ENCODE measurements around the gene MIDN.

MIDN gene

DNA sequence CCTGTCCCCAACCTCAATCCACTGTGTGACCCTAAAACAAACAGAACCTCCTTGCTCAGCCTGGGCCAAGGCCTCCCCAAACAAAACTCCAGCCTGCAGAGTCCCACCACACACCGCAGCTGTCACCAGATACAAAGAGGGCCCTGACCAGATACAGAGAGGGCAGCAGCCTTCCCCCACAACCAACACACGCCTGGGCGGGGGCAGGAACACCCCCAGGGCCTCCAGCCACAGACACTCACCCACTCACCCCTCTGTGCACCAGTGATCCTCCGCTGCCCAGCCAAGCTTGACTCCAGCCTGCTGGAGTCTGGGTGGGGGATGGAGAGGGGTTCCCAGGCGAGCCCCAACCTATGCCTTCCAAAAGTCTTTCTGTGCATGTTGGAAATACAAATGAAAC is 14.8 kb downstream of the MIDN start:
- no peak overlapping the region for H3K4me3 ChIP-seq (ENCODE audit: insufficient read length, low read depth)

DNA sequence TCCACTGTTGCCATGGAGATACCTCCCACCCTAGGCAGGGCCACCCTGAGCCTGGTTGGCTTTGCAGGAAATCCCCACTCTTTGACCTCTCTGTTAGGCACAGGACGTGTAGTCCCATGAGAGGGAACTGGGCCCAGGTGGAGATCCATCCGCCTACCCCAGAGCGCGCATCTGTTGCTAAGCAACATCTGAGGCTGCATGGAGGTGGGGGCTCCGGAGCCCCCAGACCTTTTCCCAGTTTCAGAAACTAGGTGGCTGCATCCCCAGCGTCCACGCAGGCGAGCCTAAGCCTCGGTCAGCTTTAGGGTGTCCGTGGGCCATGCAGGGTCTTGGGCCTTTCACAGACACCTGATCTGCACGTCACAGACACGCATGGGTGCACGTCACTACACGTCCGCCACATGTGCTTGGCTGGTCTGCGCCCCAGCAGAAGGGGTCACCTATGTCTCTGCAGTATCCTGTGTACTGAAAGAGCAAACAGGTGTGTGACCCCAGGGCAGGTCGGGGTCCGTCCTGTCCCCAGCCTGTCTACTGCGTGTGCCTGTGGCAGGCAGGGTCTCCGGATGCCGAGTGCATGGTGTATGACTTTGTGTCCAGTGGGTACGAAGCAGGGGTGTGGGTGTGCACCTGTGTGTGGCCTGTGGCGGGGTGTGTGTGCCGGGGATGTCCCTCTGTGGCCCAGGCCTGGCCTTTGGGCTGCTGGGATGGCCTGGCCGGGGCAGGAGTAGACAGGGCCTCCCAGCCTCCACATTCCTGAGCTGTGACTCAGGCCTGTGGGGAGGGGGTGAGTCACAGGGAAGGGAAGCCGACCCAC is 16.6 kb downstream of the MIDN start:
- H3K9ac ChIP-seq (ENCODE audit: insufficient read length, low read depth) = peak overlapping the region; percentile 70
- H3K4me3 ChIP-seq (ENCODE audit: insufficient read length, low read depth) = no peak overlapping the region

More for the DNA sequence above, 14.8 kb downstream of the MIDN start:
- DNase-seq (ENCODE audit: low read depth, low spot score) = no peak
- Histone ChIP-seq H3K27me3 (ENCODE audit: insufficient read depth, insufficient read length) (peaks cover 11% of the 10 kb centered on the region), H3K9me3 (ENCODE audit: insufficient read depth, low read length) (no peaks in the 10 kb centered on the region), H3K9ac (ENCODE audit: insufficient read length, low read depth) (peak overlapping the region; percentile 96), H3K36me3 (ENCODE audit: insufficient read depth, insufficient read length, low read length) (peaks cover 16% of the 10 kb centered on the region), H3K4me1 (ENCODE audit: insufficient read depth, insufficient read length) (peaks cover 50% of the 10 kb centered on the region)
- TF ChIP-seq ZNF274 (IDR thresholded peaks at IDR 0.05; ENCODE audit: low read depth, low read length) = no peak
- no peak for TF ChIP-seq YY1 (IDR thresholded peaks at IDR 0.05; ENCODE audit: insufficient read depth, insufficient read length)
- TF ChIP-seq SUZ12 (IDR thresholded peaks at IDR 0.05; ENCODE audit: extremely low read depth, insufficient read depth, insufficient read length) = no peak

DNA sequence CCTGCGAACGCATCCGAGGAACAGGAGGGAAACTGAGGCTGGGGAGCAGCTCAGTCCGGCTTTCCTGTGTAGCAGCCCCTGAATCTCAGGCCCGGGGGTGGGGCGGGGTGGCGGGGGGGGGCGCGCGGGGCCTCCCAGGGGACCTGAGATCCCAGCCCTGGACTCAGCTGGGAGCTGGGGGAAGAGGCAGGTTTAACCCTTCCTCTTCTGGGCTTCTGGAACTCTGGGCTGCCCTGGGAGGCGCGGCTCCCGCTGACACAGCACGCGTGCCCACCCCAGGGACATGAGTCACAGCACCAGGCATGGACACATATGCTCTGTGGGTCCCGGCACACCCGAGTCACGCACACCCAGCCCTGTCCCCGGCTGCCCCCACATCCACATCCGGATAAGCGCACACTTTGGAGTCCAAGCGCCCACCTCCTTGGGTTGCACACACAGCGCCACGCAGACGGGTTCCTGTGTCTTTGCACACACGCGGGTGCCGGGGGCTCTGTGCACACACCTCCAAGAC is 17.3 kb downstream of the MIDN start:
- H3K9ac ChIP-seq (ENCODE audit: insufficient read length, low read depth) = peak overlapping the region; percentile 96

More for the DNA sequence above, 16.6 kb downstream of the MIDN start:
- DNase-seq (ENCODE audit: low read depth, low spot score) = peak; percentile 81
- peaks cover 17% of the 10 kb centered on the region for H3K36me3 ChIP-seq (ENCODE audit: insufficient read depth, insufficient read length, low read length)
- H3K9me3 ChIP-seq (ENCODE audit: insufficient read depth, low read length) = no peaks in the 10 kb centered on the region
- H3K4me1 ChIP-seq (ENCODE audit: insufficient read depth, insufficient read length) = peaks cover 47% of the 10 kb centered on the region
- no peak for TF ChIP-seq YY1 (IDR thresholded peaks at IDR 0.05; ENCODE audit: insufficient read depth, insufficient read length)
- no peak for TF ChIP-seq ZNF274 (IDR thresholded peaks at IDR 0.05; ENCODE audit: low read depth, low read length)
- no peak for TF ChIP-seq SUZ12 (IDR thresholded peaks at IDR 0.05; ENCODE audit: extremely low read depth, insufficient read depth, insufficient read length)
- H3K27me3 ChIP-seq (ENCODE audit: insufficient read depth, insufficient read length) = peaks cover 15% of the 10 kb centered on the region

DNA sequence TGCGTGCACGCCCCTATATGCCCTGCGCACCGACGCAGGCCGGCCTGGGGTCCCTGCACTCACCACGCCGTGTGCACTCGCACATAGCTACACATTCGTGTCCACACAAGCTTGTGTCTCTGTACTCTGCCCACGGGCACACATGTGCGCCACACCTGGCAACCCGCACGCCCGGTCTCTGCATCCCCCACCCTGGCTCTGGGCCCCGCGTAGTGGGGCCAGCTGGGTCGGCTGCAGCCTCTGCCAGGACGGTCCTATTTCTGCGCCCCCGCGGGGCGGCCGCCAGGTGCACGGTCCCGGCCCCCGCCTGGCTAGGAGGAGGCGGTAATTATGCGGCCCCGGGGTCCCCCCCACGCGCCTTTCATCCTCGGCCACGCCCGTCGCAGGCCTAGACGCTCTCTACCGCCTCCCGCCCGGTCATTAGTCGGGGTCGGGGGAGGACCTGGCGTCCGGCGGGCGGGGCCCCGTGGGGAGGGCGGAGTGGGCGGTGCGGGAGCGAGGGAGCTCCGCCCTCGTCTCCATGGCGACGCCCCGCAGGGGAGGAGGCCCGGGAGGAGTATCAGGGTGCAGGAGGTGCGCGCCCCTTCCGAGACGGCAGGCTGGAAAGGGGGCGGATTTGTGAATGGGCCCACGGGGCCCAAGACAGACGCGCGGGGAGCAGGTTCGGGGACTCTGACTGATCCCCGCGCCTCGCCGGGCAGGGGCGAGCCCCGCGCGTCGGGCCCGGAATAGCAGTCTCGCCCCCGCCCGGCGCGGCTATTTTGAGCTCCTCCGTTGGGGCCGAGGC is 17.9 kb downstream of the MIDN start:
- DNase-seq (ENCODE audit: low read depth, low spot score) = no peak
- peaks cover 47% of the 10 kb centered on the region for H3K4me1 ChIP-seq (ENCODE audit: insufficient read depth, insufficient read length)
- peaks cover 30% of the 10 kb centered on the region for H3K36me3 ChIP-seq (ENCODE audit: insufficient read depth, insufficient read length, low read length)
- TF ChIP-seq YY1 (IDR thresholded peaks at IDR 0.05; ENCODE audit: insufficient read depth, insufficient read length) = no peak
- no peak for TF ChIP-seq SUZ12 (IDR thresholded peaks at IDR 0.05; ENCODE audit: extremely low read depth, insufficient read depth, insufficient read length)
- no peak for TF ChIP-seq ZNF274 (IDR thresholded peaks at IDR 0.05; ENCODE audit: low read depth, low read length)
- peaks cover 15% of the 10 kb centered on the region for H3K27me3 ChIP-seq (ENCODE audit: insufficient read depth, insufficient read length)
- H3K9ac ChIP-seq (ENCODE audit: insufficient read length, low read depth) = peak overlapping the region; percentile 96
- no peaks in the 10 kb centered on the region for H3K9me3 ChIP-seq (ENCODE audit: insufficient read depth, low read length)
- H3K4me3 ChIP-seq (ENCODE audit: insufficient read length, low read depth) = peak overlapping the region; percentile 70

More for the DNA sequence above, 17.3 kb downstream of the MIDN start:
- H3K4me3 ChIP-seq (ENCODE audit: insufficient read length, low read depth) = peak overlapping the region; percentile 70
- TF ChIP-seq ZNF274 (IDR thresholded peaks at IDR 0.05; ENCODE audit: low read depth, low read length) (no peak), SUZ12 (IDR thresholded peaks at IDR 0.05; ENCODE audit: extremely low read depth, insufficient read depth, insufficient read length) (no peak), YY1 (IDR thresholded peaks at IDR 0.05; ENCODE audit: insufficient read depth, insufficient read length) (no peak)
- H3K4me1 ChIP-seq (ENCODE audit: insufficient read depth, insufficient read length) = peaks cover 41% of the 10 kb centered on the region
- H3K27me3 ChIP-seq (ENCODE audit: insufficient read depth, insufficient read length) = peaks cover 15% of the 10 kb centered on the region
- DNase-seq (ENCODE audit: low read depth, low spot score) = no peak
- H3K9me3 ChIP-seq (ENCODE audit: insufficient read depth, low read length) = no peaks in the 10 kb centered on the region
- H3K36me3 ChIP-seq (ENCODE audit: insufficient read depth, insufficient read length, low read length) = peaks cover 24% of the 10 kb centered on the region

DNA sequence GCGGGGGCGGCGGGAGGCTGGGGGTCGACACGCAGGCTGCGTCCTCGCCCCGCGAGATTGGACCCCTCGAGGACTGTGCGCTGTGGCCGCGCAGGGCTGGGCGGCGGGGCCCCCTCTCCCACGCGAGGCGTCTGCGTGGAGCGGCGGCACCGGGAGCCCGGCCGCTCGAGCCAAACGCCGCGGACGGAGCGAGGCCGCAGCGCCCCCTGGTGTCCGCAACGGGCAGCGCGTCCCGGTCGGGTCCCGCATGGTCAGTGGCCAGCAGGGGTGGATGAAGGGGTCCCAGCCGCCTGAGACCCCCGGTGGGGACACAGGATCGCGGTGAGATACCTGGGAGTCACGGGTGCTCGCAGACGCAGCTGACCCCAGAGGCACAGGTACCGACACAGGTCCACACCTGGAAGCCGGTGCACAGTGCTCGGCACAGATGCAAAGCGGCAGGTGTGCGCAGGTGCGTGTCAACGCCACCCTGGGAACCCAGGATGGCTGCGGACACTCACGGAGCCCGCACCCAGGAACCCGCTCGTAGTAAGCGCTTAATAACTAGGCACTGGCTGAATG is 18.6 kb downstream of the MIDN start:
- TF ChIP-seq SUZ12 (IDR thresholded peaks at IDR 0.05; ENCODE audit: extremely low read depth, insufficient read depth, insufficient read length) = no peak
- H3K9ac ChIP-seq (ENCODE audit: insufficient read length, low read depth) = peak overlapping the region; percentile 86

DNA sequence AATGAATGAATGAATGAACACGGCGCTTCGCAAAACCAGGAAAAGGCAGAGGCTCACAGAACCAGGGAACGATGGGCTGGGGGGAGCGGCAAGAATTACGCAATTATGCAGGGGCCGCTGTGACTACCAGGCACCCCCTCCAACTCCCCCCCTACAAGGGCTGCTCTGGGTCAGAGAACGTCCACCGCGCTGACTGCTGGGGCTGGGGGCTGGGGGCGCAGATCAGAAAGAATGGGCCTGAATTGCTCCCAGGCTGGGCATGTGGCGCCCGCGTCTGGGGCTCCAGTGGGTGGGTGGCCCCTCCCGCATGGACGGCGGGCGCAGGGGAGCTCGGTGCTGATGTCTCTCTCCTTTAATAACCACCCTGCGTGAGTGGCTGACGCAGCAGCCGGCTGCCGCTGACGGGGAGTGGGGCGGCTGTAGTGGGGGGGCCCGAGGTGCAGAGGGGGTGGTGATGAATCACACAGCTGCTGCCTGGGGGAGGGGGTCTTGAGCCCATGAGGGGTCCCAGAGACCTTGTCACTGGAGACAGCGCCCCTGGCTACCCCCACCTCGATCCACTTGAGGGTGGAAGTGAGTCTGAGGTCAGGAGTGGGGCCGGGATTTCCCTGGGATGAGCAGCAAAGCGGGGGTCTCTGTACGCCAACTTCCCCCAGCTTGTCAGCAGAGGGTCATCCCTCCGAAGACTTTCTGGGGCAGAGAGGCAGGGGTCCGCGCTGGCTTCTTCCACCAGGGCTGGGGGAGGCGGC is 19.3 kb downstream of the MIDN start:
- H3K36me3 ChIP-seq (ENCODE audit: insufficient read depth, insufficient read length, low read length) = peaks cover 43% of the 10 kb centered on the region
- DNase-seq (ENCODE audit: low read depth, low spot score) = no peak
- peak overlapping the region; percentile 86 for H3K9ac ChIP-seq (ENCODE audit: insufficient read length, low read depth)
- TF ChIP-seq SUZ12 (IDR thresholded peaks at IDR 0.05; ENCODE audit: extremely low read depth, insufficient read depth, insufficient read length) = no peak
- no peak for TF ChIP-seq ZNF274 (IDR thresholded peaks at IDR 0.05; ENCODE audit: low read depth, low read length)
- no peak for TF ChIP-seq YY1 (IDR thresholded peaks at IDR 0.05; ENCODE audit: insufficient read depth, insufficient read length)
- H3K4me3 ChIP-seq (ENCODE audit: insufficient read length, low read depth) = peak overlapping the region; percentile 62
- no peaks in the 10 kb centered on the region for H3K9me3 ChIP-seq (ENCODE audit: insufficient read depth, low read length)
- H3K27me3 ChIP-seq (ENCODE audit: insufficient read depth, insufficient read length) = peaks cover 15% of the 10 kb centered on the region
- H3K4me1 ChIP-seq (ENCODE audit: insufficient read depth, insufficient read length) = peaks cover 49% of the 10 kb centered on the region

More for the DNA sequence above, 18.6 kb downstream of the MIDN start:
- H3K27me3 ChIP-seq (ENCODE audit: insufficient read depth, insufficient read length) = peaks cover 15% of the 10 kb centered on the region
- H3K4me3 ChIP-seq (ENCODE audit: insufficient read length, low read depth) = peak overlapping the region; percentile 62
- H3K9me3 ChIP-seq (ENCODE audit: insufficient read depth, low read length) = no peaks in the 10 kb centered on the region
- H3K4me1 ChIP-seq (ENCODE audit: insufficient read depth, insufficient read length) = peaks cover 48% of the 10 kb centered on the region
- peaks cover 37% of the 10 kb centered on the region for H3K36me3 ChIP-seq (ENCODE audit: insufficient read depth, insufficient read length, low read length)
- no peak for DNase-seq (ENCODE audit: low read depth, low spot score)
